ENCODE data around the gene CEP112. TPM values are rescaled to one million over a fixed set of nuclear protein-coding genes. Genes with fewer than 3 reads are reported as not detected.

Gene CEP112
- total and polyA plus RNA-seq, 2 of the 13 experiments (the other 11 are each of a cell fraction or from before 2014, with no cell fraction given): 1.2 to 3.4 TPM

DNA sequence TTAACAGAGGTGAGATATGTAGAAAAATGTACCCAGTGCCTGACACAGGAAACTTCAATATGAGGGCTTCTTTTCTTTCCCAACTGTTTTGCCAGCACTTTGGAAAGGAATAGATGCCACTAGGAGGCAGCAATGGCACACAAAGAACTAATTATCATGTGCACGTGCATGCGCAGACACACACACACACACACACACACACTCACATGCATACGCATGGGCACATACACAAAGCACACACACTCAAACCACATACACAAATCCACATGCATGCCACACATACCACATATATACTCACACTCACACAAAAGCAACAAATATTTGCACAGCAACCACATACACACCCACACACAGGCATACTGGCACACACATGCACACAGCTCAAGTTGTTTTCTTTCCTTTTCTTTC is 8.8 kb upstream of the CEP112 start (continued):
- TF ChIP-seq, protein P1, sequence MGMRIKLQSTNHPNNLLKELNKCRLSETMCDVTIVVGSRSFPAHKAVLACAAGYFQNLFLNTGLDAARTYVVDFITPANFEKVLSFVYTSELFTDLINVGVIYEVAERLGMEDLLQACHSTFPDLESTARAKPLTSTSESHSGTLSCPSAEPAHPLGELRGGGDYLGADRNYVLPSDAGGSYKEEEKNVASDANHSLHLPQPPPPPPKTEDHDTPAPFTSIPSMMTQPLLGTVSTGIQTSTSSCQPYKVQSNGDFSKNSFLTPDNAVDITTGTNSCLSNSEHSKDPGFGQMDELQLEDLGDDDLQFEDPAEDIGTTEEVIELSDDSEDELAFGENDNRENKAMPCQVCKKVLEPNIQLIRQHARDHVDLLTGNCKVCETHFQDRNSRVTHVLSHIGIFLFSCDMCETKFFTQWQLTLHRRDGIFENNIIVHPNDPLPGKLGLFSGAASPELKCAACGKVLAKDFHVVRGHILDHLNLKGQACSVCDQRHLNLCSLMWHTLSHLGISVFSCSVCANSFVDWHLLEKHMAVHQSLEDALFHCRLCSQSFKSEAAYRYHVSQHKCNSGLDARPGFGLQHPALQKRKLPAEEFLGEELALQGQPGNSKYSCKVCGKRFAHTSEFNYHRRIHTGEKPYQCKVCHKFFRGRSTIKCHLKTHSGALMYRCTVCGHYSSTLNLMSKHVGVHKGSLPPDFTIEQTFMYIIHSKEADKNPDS (CRISPR knock-in tag; IDR thresholded peaks at IDR 0.05): no peak
- TF ChIP-seq NCOR1 (IDR thresholded peaks at IDR 0.05; ENCODE audit: borderline replicate concordance, low read length): no peak
- peak; percentile 58; the same call in 1 of the 2 replicates for TF ChIP-seq HOXA3 (CRISPR knock-in tag; IDR thresholded peaks at IDR 0.05)
- TF ChIP-seq ZNF720 (CRISPR knock-in tag; IDR thresholded peaks at IDR 0.05): no peak
- TF ChIP-seq BRD4 (CRISPR knock-in tag; IDR thresholded peaks at IDR 0.05): no peak
- TF ChIP-seq NCOA2 (CRISPR knock-in tag; IDR thresholded peaks at IDR 0.05): 0 out of 2 replicates have a peak, but pooled peaks have one; percentile 27
- no peak; the same call in 1 of the 2 replicates for TF ChIP-seq ZFP1 (CRISPR knock-in tag; IDR thresholded peaks at IDR 0.05)
- no peak for TF ChIP-seq NR1H2 (CRISPR knock-in tag; IDR thresholded peaks at IDR 0.05; ENCODE audit: borderline replicate concordance, low read depth)
- no peak for TF ChIP-seq ZNF790 (CRISPR knock-in tag; IDR thresholded peaks at IDR 0.05; ENCODE audit: borderline replicate concordance)
- TF ChIP-seq, protein P2, sequence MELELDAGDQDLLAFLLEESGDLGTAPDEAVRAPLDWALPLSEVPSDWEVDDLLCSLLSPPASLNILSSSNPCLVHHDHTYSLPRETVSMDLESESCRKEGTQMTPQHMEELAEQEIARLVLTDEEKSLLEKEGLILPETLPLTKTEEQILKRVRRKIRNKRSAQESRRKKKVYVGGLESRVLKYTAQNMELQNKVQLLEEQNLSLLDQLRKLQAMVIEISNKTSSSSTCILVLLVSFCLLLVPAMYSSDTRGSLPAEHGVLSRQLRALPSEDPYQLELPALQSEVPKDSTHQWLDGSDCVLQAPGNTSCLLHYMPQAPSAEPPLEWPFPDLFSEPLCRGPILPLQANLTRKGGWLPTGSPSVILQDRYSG (CRISPR knock-in tag; IDR thresholded peaks at IDR 0.05): no peak
- TF ChIP-seq ISX (CRISPR knock-in tag; conservative IDR thresholded peaks at IDR 0.05): no peak
- no peak for TF ChIP-seq MTF2 (CRISPR knock-in tag; IDR thresholded peaks at IDR 0.05; ENCODE audit: borderline replicate concordance)
- TF ChIP-seq SNRNP70 (IDR thresholded peaks at IDR 0.05; ENCODE audit: low read depth, low read length): no peak
- TF ChIP-seq, protein P3, sequence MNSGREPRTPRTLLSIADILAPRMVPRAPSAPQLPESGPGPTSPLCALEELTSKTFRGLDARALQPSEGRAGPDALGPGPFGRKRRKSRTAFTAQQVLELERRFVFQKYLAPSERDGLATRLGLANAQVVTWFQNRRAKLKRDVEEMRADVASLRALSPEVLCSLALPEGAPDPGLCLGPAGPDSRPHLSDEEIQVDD (CRISPR knock-in tag; IDR thresholded peaks at IDR 0.05; ENCODE audit: borderline replicate concordance): no peak
- no peak for TF ChIP-seq ZBTB7A (CRISPR knock-in tag; IDR thresholded peaks at IDR 0.05)
- no peak for TF ChIP-seq HCFC1 (IDR thresholded peaks at IDR 0.05; ENCODE audit: low read depth, low read length)
- TF ChIP-seq MEF2D (CRISPR knock-in tag; IDR thresholded peaks at IDR 0.05): no peak
- no peak for TF ChIP-seq ARNT (IDR thresholded peaks at IDR 0.05)
- TF ChIP-seq ZZZ3 (CRISPR knock-in tag; IDR thresholded peaks at IDR 0.05; ENCODE audit: borderline replicate concordance): no peak
- TF ChIP-seq CBFB (CRISPR knock-in tag; IDR thresholded peaks at IDR 0.05): 0 out of 2 replicates have a peak, but pooled peaks have one; percentile 62
- no peak for TF ChIP-seq ZNF292 (CRISPR knock-in tag; IDR thresholded peaks at IDR 0.05; ENCODE audit: borderline replicate concordance, low read depth)
- no peak for TF ChIP-seq ZNF577 (CRISPR knock-in tag; IDR thresholded peaks at IDR 0.05; ENCODE audit: borderline replicate concordance, low read depth)
- no peak for TF ChIP-seq ZSCAN31 (CRISPR knock-in tag; IDR thresholded peaks at IDR 0.05; ENCODE audit: low read depth)
- no peak for TF ChIP-seq SATB2 (CRISPR knock-in tag; IDR thresholded peaks at IDR 0.05)
- TF ChIP-seq ZNF547 (CRISPR knock-in tag; IDR thresholded peaks at IDR 0.05): no peak; the same call in 1 of the 2 replicates
- TF ChIP-seq HOXD1 (CRISPR knock-in tag; IDR thresholded peaks at IDR 0.05): no peak
- no peak for TF ChIP-seq ZNF572 (CRISPR knock-in tag; IDR thresholded peaks at IDR 0.05)
- 0 out of 2 replicates have a peak, but pooled peaks have one; percentile 53 for TF ChIP-seq ZSCAN25 (CRISPR knock-in tag; IDR thresholded peaks at IDR 0.05)
- no peak for TF ChIP-seq FOXJ3 (CRISPR knock-in tag; IDR thresholded peaks at IDR 0.05; ENCODE audit: borderline replicate concordance)
- TF ChIP-seq ZNF737 (CRISPR knock-in tag; IDR thresholded peaks at IDR 0.05; ENCODE audit: borderline replicate concordance): no peak
- TF ChIP-seq ASH2L (IDR thresholded peaks at IDR 0.05; ENCODE audit: insufficient read length, low read depth, low read length): peak; percentile 63

All from HepG2 (cell line).